GM19099 (cell line): ENCODE results near the gene BTBD1.

Experiments
- POLR2A ChIP-seq: IDR thresholded peaks from 3 replicates; pipeline ENCODE4 v1.6.1; 2011; ENCODE audit warnings: low read depth; ENCODE audit not compliant: insufficient read length; ENCODE audit errors: extremely low read depth

The BTBD1 gene

GRCh38 chr15:82979726-82980125 lies 87.3 kb downstream of the BTBD1 start:
- TF ChIP-seq POLR2A: no peak

- TF ChIP-seq POLR2A: no peak
These were observed 88.6 kb downstream of the BTBD1 start for GRCh38 chr15:82978438-82978837.

- TF ChIP-seq POLR2A: no peak
These were observed 90.0 kb downstream of the BTBD1 start for GRCh38 chr15:82977076-82977475.

GRCh38 chr15:82972990-82973389 lies 94.1 kb downstream of the BTBD1 start:
- no peak for TF ChIP-seq POLR2A

GRCh38 chr15:82971218-82971984 lies 95.7 kb downstream of the BTBD1 start:
- no peak for TF ChIP-seq POLR2A

- TF ChIP-seq POLR2A: no peak
These were observed 96.4 kb downstream of the BTBD1 start for GRCh38 chr15:82970696-82971095.

- TF ChIP-seq POLR2A: no peak
These were observed 96.9 kb downstream of the BTBD1 start for GRCh38 chr15:82970078-82970686.

- TF ChIP-seq POLR2A: no peak
These were observed 97.7 kb downstream of the BTBD1 start for GRCh38 chr15:82969353-82969752.

GRCh38 chr15:82968066-82968465 lies 99.0 kb downstream of the BTBD1 start:
- TF ChIP-seq POLR2A: no peak

- no peak for TF ChIP-seq POLR2A
These were observed 100.4 kb downstream of the BTBD1 start for GRCh38 chr15:82966671-82967071.
